ENCODE data around the gene ACTN4.

GRCh38 chr19:38697641-38698071 is 50.2 kb downstream of the ACTN4 start:
- TF ChIP-seq CTCF (IDR thresholded peaks at IDR 0.05) = no peak
- no peak for TF ChIP-seq POLR2A (IDR thresholded peaks at IDR 0.05)
